ELR (cell line): ENCODE measurements around the gene DLGAP1.

Experiments used
- DNase-seq: peaks from one replicate; pipeline ENCODE4 v3.0.0-alpha.2; 2015; ENCODE audit warnings: low read depth

Gene DLGAP1

DNA sequence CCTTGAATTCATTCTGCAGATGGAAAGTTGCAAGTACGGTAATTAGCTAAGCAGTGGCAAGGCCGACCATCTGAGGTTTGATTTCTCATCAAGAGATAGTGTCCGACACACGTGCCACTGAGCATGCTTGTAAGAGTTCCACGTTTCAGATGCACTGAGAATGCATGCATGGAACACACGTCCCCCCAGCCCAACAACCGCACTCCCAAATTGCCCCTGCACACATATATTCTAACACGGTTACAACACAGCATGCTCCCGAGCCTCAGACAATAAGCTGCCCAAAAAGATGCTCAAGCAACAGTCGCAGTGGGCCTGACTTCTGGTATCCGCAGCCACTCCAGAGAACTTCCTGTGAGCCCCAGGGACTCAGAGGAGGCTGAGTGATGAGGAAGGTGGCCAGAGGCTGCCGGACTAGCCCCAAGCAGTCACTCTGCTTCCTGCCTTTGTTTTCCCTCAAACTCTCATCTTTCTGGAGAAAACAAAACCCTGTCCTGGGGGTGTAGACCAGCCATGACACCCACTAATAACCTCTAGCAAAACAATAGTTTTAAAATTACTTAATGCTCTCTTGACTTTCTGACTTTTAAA, 801.2 kb downstream of the DLGAP1 start:
- no peak for DNase-seq

DNA sequence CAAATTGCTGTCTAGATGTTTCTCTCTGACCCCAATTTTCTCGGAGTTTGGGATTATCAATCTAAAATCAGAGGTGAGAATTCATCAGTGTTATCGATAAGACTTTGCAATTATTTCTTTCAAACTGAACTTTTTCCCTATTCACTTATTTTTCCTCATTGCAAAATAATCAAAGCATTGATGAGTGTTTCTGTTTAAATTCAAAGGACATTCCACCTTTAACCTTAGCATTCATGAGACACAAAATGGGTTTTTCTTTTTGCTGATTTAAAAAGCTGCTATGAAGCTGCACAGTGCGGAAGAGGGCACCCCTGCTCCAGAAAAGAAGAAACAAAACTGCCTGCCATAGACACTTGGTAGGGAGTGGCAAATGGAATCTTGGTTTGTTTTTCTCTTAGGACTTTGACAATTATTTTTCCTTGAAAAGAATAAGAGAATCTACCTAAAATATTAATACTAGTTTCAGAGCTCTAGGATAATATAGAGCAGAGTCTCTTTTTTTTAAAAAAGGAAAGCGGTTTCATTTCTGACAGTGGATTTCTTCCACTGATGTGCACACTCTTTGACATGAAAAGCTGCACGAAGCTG, 801.8 kb downstream of the DLGAP1 start:
- DNase-seq: no peak

DNA sequence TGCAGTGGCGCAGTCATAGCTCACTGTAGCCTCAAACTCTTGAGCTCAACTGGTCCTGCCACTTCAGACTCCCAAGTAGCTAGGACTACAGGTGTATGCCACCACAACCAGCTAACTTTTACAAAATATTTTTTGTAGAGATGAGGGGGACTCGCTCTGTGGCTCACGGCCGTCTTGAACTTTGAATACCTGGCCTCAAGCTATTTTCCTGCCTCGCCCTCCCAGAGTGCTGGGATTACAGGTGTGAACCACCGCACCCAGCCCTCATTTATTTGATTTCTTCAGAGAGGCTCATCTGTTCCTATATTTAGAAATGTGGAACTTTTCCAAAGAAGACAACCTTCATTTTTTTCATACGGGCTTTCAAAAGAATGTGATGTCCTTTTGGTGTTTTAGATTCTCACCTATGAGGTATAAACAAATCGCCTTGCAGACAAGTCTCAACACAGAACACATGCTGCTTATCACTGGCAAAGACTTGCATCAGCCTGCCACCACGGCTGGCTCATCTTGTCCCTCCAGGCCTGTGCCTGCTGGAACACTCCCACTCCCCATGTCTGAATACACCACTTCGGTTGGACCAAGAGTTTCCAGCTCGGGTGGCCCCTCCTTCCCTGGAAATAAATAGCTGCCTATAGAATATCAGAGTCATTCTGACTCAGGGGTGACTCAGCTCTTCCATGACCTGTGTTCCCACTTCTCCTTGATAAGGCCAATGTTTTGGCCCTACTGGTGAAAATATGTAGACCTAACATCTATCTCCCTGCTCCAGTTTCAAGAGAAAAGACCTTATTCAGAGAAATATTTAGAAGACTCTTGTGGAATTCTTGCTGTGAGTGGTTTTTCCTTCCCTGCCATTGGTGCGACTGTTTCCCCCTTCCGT, 802.5 kb downstream of the DLGAP1 start:
- DNase-seq: peak; percentile 98

DNA sequence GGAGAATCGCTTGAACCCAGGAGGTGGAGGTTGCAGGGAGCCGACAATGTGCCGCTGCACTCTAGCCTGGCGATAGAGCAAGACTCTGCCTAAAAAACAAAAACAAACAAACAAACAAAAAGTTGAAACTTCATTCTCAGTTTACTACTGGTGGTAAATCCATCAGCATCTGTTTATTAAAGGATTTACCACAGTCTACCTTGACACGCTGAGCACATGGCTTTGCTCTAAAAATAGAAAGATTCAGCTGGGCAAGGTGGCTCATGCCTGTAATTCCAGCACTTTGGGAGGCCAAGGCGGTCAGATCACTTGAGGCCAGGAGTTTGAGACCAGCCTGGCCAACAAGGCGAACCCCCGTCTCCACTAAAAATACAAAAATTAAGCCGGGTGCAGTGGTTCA, 803.8 kb downstream of the DLGAP1 start:
- DNase-seq: no peak

DNA sequence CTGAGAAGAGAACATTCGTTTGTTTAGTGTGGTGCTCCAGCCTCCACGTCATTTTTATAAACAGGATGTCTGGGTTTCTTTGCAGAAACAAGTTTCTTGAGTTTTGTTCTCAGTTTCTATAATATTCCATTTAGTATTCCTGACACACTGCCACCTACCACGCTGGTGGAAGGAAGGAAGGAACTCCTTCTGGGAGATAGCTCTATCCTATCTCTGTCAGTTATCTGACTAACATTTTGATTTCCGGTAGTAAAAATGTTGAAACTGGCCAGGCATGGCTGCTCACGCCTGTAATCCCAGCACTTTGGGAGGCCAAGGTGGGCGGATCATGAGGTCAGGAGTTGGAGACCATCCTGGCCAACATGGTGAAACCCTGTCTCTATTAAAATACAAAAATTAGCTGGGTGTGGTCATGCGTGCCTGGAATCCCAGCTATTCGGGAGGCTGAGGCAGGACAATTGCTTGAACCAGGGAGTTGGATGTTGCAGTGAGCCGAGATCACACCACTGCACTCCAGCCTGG, 804.5 kb downstream of the DLGAP1 start:
- peak; percentile 58 for DNase-seq

DNA sequence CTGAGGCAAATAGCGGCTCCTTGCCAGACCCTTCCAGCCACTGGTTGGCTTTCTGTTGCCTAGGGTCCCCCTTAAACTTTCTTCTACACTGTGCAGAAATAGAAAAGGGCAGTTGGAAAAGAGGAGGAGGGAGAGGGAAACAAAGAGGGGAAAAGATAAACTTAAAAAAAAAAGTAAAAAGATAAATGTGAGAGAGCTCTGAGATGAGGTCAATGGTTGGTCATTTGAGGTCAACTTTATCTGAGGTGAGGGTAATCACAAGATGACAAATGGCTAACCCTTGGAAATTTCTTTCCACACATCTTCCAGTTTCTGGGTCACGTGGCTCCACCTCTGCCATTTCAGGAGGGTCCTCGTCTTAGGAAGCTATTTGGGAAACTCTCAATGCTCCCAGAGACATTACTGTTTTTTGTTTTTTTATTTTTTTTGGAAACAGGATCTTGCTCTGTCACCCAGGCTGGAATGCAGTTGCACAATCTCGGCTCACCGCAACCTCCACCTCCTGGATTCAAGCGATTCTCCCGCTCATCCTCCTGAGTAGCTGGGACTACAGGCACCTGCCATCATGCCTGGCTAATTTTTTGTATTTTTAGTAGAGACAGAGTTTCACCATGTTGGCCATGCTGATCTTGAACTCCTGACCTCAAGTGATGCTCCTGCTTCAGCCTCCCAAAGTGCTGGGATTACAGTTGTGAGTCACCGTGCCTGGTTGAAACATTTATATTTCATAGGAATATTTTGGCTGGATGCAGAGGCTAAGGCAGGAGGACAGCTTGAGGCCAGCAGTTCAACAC, 805.3 kb downstream of the DLGAP1 start:
- peak; percentile 82 for DNase-seq

DNA sequence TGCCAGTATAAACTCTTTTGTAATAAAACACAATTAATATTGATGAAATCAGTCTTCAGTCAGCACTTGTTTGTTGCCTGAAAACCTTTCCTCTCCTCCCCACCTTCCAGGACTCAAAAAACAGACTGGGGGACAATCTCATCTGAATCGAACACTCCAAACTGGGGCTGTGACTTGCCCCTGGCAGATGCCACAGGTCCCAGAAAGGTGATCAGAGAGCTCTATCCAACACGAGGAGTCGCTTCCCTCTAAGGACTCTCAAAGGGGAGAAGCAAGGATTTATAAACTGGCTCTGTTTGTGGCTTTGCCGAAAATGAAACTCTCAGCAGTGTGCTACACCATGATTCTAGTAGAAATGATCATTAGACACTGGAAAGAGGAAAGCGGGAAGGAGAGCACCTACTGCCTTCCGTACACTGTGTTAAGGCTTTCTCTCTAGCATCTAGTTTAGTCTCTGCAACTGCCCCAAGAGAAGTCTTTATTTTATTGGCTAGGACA, 805.9 kb downstream of the DLGAP1 start:
- DNase-seq: no peak

DNA sequence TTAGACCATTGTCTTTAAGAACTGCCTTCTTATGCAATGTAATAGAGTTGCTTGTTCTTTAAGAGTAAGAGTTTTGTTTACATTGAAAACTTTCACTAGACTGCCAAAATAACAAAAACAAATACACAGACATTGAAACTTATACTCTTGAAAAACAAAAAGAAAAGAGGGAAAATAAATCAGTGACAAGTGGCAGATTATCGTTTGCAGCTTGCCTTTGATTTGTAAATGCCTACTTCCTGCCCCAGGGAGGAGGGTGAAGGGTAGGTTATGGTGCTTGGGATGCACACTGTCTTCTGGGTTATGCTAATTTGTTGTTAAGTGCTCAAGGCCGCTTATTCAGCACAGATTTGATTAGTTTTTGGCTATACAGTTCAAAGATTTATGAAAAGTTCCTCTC, 806.5 kb downstream of the DLGAP1 start:
- no peak for DNase-seq

DNA sequence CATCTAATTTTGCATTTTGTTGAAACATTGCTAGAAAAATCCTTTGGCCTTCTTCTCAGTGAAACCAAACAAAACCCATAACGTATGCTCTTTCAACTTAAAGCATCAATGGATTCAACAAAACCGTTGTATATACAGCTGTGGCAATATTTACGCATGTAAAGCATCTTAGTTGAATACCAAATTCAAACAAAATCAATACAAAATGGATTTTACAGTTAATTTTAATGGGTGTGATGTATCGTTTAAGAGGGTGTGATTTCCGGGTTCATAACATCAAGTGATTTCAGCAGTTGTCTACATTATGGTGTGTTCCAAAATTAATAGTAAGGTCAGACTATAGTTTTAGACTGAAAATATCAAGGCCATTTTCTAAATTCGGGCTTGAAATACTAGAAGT, 806.9 kb downstream of the DLGAP1 start:
- DNase-seq: no peak

DNA sequence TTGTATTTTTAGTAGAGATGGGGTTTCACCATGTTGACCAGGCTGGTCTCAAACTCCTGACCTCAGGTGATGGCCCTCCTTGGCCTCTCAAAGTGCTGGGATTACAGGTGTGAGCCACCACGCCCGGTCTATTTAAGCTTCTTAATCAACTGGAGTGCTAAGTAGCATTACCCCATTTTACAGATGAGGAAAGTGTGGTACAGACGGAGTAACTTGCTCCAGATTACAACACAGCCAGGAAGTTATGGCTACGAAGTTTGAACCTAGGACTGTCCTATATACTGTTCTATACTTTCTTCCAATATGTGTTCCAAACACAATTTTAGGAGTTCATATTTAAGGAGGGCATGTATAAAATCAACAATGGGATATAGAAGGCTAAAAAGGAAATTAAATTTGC, 807.5 kb downstream of the DLGAP1 start:
- no peak for DNase-seq

DNA sequence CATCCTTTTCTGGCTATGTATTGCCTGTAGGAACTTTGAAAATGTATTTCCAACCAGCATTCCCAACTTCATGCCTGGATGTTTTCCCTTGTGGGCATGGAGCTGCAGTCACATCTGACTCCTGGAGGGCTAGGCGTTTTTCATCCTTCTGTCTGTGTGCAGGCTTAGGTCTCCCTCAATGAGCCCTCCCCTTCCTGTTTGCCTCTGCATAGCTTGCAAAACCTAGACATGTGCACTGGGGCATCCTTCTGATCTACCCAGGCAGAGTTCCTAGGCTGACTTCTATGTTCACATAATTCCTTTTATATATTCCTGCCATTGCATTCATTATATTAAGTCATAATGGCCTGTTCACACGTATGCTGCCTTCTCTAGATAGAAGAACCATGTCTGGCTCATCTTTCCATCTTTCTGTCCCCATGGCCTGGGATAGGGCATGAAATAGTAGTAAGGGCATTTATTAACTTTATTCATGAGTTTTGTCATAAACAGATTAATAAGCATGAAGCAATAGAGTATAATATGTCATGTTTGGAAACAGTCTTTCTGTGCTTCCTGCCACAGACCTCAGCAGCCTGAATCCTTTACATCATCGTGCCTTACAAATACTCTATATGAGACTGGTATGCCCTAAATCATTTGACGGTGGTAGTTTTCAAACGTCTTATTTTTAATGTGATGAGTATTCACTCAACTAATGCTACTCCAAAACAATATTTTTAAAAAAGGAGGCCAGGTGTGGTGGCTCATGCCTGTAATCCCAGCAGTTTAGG, 809.5 kb downstream of the DLGAP1 start:
- no peak for DNase-seq

DNA sequence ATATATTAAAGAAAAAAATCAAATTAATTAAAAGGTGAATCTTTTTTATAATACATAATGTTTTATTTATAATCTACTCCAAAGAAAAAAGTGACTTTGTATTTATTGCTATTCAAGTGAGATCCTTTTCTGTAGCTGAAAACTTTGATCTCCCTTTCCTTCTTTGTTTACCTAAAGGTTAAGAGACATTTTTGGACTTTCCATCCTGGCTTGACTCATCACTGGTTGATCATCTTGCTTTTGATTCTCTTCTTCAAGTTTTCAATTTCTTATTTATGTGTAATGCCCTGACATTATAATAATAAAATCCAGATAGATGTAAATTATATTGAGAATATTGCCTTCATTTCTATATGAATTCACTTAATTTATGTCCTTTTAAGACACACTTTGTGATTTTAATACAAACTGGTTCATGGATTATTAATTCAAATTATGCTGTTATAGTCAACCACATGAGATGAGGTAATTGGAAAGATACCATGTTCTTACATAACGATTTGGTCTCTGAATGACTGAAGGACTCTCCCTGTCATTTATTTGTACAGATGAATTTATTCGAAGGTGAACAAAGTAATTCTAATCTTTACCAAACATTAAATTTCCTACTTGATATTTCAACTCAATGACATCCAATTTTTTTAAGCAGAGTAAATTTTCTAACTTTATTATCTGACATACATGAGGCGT, 820.7 kb downstream of the DLGAP1 start:
- DNase-seq: no peak

DNA sequence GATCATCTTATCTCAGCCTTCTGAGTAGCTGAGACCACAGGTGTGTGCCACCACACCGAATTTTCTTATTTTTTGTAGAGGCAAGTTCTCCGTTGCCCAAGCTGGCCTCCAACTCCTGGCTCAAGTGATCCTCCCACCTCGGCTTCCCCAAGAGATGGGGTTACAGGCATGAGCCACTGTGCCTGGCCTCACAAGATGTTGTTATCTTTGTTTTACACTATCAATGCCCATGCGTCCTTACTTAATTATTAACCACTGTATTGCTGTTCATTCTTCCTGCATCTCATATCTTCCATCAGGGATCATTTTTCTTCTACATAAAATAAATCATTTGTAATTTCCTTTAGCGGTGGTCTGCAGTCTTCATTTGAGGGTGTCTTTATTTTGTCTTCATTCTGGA, 823.2 kb downstream of the DLGAP1 start:
- no peak for DNase-seq

DNA sequence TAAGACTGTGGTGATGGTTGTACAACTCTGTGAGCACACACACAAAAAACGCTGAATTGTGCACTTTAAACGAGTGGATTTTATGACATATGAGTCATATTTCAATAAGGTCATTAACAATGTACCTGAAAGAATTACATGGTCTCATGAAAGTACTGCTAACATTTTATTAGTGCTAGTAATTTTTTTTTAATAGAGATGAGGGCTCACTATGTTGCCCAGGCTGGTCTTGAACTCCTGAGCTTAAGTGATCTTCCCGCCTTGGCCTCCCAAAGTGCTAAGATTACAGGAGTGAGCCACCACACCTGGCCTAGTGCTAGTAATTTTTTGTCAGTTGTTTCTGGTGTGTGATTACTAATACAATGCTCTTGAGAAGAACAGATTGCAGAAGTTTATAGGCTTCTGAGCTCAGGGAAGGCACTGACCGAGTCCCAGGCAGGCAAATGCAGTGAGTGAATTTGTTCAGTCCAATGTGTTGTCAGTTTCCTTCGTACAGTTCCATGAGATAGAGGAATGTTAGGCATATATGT, 828.1 kb downstream of the DLGAP1 start:
- DNase-seq: no peak

DNA sequence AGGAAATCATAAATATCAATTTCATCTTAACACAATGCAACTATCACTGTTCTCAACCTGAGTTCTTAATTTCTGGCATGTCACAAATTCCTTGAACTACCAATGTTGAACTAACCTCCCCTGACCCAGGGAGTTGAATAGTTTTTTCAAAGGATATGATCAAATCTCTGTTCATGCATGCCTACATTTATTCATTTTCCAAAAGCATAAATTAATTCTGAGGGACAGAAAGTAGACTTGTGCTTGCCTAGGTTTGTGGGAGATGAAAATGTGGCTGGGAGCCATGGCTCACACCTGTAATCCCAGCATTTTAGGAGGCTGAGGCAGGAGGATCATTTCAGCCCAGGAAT, 829.4 kb downstream of the DLGAP1 start:
- DNase-seq: no peak

DNA sequence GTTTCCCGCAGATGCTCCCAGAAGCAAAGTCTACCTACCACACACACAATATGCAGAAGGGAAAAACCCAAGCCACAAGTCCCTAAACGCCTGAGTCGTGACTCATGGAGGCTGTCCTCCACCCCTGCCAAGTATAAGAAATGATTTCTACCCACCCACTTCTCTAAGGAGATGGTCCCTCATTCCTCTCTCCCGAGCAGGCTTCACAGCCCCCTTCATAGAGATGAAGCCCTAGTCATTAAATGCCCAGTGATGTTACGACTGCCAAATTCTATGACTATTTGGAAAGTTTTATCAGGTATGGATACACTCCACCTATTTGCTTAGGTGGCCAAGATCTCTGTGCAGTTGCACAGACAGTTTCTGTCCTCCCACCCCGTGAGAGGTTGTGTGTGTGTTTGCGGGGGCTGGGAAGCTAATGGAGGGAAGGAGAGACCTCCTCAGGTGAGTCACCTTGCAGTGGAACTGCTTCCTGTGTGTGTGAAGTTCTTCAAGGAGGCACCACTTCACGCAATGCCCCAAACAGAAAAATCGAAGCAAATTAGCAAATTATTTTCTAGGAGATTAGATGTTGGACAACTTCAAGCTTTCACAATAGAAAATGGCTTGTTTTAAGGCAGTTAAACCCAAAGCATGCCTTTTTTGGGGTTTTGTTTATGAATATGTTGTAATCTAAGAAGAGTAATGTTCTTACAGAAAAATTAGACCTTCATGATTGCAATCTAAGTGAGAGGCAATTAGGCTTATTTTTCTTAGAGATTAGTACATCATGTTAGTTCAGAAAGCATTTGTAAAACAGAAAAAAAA, 830.0 kb downstream of the DLGAP1 start:
- DNase-seq: peak; percentile 98

DNA sequence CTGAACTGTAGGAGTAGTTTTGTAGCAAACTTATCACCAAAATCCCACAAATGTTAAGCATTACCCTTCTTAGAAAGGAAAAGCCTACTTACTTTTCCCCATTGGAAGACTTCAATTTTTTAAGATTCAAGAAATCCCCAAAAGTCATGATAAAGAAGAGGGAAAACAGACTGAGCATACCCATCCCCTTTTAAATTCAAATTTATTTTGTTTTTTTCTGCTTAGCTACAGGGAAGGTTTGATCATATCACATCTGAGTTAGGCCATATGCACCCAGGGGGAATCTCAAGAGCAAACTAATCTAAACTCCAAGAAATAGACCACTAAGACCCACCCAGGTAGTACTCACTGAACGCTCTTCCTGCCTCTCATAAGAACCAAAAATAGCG, 830.6 kb downstream of the DLGAP1 start:
- DNase-seq: no peak

DNA sequence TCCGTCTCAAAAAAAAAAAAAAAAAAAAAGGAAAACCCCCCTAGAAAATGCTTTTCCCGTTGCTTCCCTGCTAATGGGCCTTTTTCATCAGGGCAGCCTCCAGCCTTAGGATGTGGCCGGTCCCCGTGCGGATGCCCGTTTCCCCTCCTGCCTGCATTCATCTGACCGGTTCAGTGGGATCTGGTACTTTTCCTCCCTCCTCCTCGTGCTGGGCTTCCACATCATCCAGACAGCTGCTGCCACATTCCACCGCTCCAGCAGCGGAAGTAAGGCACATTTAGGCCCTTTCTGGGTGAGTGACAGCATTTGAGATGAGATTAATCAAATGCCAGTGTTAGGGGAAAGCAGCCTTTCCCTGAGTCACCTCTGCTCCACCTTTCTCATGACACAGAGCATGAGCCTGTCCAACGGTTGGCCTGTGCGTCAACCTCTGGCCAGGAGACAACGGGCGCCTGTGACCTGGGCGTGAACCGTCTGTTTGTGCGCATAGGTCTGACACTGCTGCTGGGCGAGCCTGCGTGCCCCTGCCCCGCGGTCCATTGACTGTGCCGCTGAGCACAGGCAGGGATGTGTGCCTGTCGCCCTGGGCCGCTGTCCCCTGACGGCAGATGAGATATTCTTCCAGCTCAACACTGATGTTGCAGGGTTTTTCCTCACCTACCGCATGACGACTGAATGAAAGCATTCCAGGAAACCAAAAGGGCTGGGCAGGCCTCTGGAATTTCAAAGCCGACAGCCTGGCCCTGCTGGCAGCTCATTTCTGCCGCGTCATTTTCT, 831.1 kb downstream of the DLGAP1 start:
- peak; percentile 99 for DNase-seq
